Kidney (tissue), 14 donors: ENCODE data around the gene ODF2. TPM values are rescaled to one million over a fixed set of nuclear protein-coding genes. Genes with fewer than 3 reads are reported as not detected.
A peak's percentile ranks its signal among the peaks of the same experiment; 100 is the strongest.
"Not testable (repeated sequence)": the region's sequence is repeated elsewhere in the genome, so short reads cannot be mapped to it uniquely, and the experiment has no call there.

ENCODE experiments used
- DNase-seq, 5 donors: peaks; one replicate each; pipeline ENCODE4 v3.0.0-alpha.2; 2013 to 2020
- FAIRE-seq: peaks from 2 replicates; lab custom pipeline; 2012; peaks lifted over from hg19 to GRCh38; lab: Jason Lieb, UNC
- H3K27ac ChIP-seq, 2 donors: one replicate each; pipeline ENCODE4 v1.7.0; 2013; ENCODE audit warnings: low read depth in 2 of 2, low read length in 2 of 2, inconsistent platforms in 1 of 2
- H3K27me3 ChIP-seq: one replicate; pipeline ENCODE4 v1.7.1; 2013; ENCODE audit warnings: low read length, inconsistent platforms; ENCODE audit not compliant: control insufficient read depth, insufficient read depth
- H3K36me3 ChIP-seq, 3 donors: one replicate each; pipeline versions ENCODE4 v1.7.0 to v1.7.1; 2013; ENCODE audit warnings: low read length in 3 of 3, control low read depth in 1 of 3, inconsistent platforms in 1 of 3; ENCODE audit not compliant: insufficient read depth in 3 of 3, control insufficient read depth in 2 of 3
- H3K4me1 ChIP-seq, 3 donors: one replicate each; pipeline versions ENCODE4 v1.7.0 to v1.7.1; 2013; ENCODE audit warnings: low read length in 3 of 3, inconsistent platforms in 1 of 3, low read depth in 1 of 3; ENCODE audit not compliant: control insufficient read depth in 2 of 3, insufficient read depth in 2 of 3
- H3K4me3 ChIP-seq, 3 donors: one replicate each; pipeline versions ENCODE4 v1.7.0 to v1.8.1; 2013; ENCODE audit warnings: low read length in 3 of 3, control low read depth in 1 of 3, inconsistent platforms in 1 of 3
- H3K9ac ChIP-seq, 3 donors: one replicate each; pipeline versions ENCODE4 v1.7.0 to v1.7.1; 2013; ENCODE audit warnings: low read length in 3 of 3, control low read depth in 1 of 3, inconsistent platforms in 1 of 3
- H3K9me3 ChIP-seq, 3 donors: one replicate each; pipeline versions ENCODE4 v1.7.0 to v1.7.1; 2013; ENCODE audit warnings: low read length in 3 of 3, control low read depth in 1 of 3, inconsistent platforms in 1 of 3; ENCODE audit not compliant: control insufficient read depth in 2 of 3, insufficient read depth in 1 of 3
- intact Hi-C: fragments of 100-400 bp; cut with DNase I; formaldehyde crosslinking; loops from one replicate; pipeline ENCODE4 v1.11.1; 2022
- polyA plus RNA-seq: library from polyadenylated mRNA; stranded (reverse); fragments of 350-450 nt; fragmentation: Illumina TruSeq; extraction: RNeasy Lipid Tissue Mini Kit (QIAGEN cat#74804); gene quantifications from one replicate; pipeline ENCODE4 v1.2.3, GENCODE V29; 2014; ENCODE audit warnings: low read depth, low replicate concordance; ENCODE audit not compliant: insufficient read depth
- total RNA-seq: library from RNA; stranded (reverse); fragmentation: NEBNext Ultra II Directional; extraction: Animal tissue kit (Norgen Biotek cat#: 25700); gene quantifications from one replicate; pipeline ENCODE4 v1.2.1, GENCODE V29; 2021
- TF ChIP-seq, protein P1 (sequence below): IDR thresholded peaks from 3 replicates; pipeline ENCODE4 v1.5.1; 2012; ENCODE audit warnings: mild to moderate bottlenecking, moderate library complexity, borderline replicate concordance; ENCODE audit not compliant: insufficient read depth; ENCODE audit errors: extremely low read depth
- donor health status: control.
- donor health status: control.
- donor health status: control.
- donor health status: control.
- donor health status: control.
- donor health status: DM: yes; HTN: yes; CAD: no.
- donor health status: Normal renal cell carcinoma (clear cell type).

The ODF2 gene
- total and polyA plus RNA-seq, 2 donors from 2014 or later, result 10.6 to 23.6 TPM

DNA sequence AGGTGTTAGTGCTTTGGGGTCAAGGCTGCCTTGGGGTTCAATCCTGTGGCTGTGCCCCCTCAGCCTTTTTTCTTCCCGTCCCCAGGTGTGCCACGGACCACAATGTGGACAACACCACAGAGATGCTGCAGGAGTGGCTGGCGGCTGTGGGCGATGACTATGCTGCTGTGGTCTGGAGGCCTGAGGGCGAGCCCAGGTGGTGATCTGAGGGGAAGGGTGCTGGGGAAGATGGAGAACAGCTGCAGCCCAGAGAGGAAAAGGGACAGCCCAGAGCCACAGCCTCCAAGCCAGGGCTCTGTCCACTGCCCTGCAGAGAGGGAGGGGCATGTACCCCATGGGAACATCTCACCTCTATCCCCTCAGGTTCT lies 33.0 kb upstream of the ODF2 start:
- Histone ChIP-seq H3K9ac (no peak overlapping the region), H3K4me3 (no peak overlapping the region), H3K27me3 (peaks cover 2% of the 10 kb centered on the region), H3K27ac (no peak overlapping the region), H3K36me3 (no peaks in the 10 kb centered on the region), H3K4me1 (peaks cover 0 to 12% (median 0%) of the 10 kb centered on the region in 3 donors), H3K9me3 (no peaks in the 10 kb centered on the region)
- TF ChIP-seq, protein P1, sequence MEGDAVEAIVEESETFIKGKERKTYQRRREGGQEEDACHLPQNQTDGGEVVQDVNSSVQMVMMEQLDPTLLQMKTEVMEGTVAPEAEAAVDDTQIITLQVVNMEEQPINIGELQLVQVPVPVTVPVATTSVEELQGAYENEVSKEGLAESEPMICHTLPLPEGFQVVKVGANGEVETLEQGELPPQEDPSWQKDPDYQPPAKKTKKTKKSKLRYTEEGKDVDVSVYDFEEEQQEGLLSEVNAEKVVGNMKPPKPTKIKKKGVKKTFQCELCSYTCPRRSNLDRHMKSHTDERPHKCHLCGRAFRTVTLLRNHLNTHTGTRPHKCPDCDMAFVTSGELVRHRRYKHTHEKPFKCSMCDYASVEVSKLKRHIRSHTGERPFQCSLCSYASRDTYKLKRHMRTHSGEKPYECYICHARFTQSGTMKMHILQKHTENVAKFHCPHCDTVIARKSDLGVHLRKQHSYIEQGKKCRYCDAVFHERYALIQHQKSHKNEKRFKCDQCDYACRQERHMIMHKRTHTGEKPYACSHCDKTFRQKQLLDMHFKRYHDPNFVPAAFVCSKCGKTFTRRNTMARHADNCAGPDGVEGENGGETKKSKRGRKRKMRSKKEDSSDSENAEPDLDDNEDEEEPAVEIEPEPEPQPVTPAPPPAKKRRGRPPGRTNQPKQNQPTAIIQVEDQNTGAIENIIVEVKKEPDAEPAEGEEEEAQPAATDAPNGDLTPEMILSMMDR, result no peak
- intact Hi-C loops, result no loop called here
- FAIRE-seq, result no peak
- DNase-seq, result no peak

DNA sequence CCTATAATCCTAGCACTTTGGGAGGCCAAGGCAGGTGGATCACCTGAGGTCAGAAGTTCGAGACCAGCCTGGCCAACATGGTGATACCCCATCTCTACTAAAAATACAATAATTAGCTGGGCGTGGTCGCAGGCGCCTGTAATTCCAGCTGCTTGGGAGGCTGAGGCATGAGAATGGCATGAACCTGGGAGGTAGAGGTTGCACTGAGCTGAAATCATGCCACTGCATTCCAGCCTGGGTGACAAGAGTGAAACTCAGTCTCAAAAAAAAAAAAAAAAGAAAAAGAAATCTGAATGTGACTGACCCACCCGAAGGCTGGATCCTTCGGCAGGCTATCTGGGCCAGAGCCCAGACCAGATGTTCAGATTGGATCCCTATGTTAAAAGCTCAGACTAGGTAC lies 32.5 kb upstream of the ODF2 start:
- H3K9me3 ChIP-seq, DNase-seq, FAIRE-seq, intact Hi-C loops, H3K9ac ChIP-seq, H3K4me3 ChIP-seq, H3K27me3 ChIP-seq, H3K27ac ChIP-seq, H3K36me3 ChIP-seq: not testable (repeated sequence)
- H3K4me1 ChIP-seq, result peaks cover 0 to 12% (median 0%) of the 10 kb centered on the region in 3 donors

DNA sequence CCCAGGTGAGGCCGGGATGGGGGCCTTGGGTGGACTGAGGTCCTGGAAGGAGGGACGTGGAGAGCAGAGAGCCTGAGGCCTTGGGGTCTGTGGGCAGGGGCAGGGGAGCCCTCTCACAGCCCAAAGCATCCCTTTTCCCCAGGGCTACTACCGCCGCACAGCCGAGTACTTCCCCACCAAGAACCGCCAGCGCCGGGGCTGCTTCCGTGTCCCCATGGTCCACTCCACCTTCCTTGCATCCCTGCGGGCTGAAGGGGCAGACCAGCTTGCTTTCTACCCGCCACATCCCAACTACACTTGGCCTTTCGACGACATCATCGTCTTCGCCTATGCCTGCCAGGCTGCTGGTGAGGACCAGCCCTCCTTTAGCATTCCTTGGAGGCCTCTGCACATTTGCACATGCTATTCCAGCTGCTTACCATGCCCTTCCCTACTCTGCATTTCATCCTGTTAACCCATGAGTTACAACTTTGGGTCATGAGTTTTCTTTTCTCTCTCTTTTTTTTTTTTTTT lies 31.5 kb upstream of the ODF2 start:
- no peak overlapping the region for H3K9ac ChIP-seq
- FAIRE-seq (no peak), DNase-seq (no peak)
- TF ChIP-seq, protein P1, result no peak
- intact Hi-C loops, result no loop called here
- no peak overlapping the region for H3K4me3 ChIP-seq
- no peaks in the 10 kb centered on the region for H3K9me3 ChIP-seq
- H3K36me3 ChIP-seq, result no peaks in the 10 kb centered on the region
- no peak overlapping the region for H3K27ac ChIP-seq
- peaks cover 0 to 7% (median 0%) of the 10 kb centered on the region in 3 donors for H3K4me1 ChIP-seq
- H3K27me3 ChIP-seq, result no peaks in the 10 kb centered on the region

DNA sequence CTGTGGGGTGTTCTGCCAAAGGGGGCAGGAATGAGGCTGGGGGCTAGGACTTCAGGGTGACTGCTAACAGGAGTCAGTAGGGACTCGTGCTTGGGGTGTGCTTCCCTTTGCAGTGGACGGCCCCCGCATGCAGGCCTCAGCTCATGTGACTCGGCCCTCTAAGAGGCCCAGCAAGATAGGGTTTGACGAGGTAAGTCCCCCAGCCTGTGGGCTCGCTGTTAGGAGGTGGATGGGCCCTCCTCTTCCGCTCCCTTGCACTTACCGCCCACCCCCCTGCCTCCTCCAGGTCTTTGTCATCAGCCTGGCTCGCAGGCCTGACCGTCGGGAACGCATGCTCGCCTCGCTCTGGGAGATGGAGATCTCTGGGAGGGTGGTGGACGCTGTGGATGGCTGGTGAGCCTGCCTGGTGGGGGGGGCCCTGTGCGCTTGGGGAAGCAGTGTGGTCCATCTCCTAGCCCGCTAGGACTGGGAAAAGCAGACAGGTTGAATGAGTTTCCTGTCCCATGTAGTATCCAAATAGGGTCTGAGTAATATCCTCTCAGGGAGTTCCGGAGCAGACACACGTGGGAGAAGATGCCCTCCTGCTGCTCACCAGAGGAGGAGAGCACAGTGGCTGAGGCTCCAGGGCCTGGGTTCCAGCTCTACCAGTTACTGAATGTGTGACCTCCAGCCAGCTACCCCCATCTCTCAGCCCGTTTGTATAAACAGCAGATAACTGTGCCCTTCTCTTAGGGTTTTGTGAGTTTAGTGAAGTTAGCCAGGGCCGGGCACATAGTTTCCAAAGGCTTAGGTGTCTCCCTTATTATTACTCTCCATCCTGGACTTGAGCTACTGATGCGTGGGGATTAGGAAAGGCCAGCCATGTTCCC lies 26.9 kb upstream of the ODF2 start:
- no peaks in the 10 kb centered on the region for H3K4me1 ChIP-seq
- H3K9ac ChIP-seq, result no peak overlapping the region
- H3K27ac ChIP-seq, result no peak overlapping the region
- H3K27me3 ChIP-seq, result no peaks in the 10 kb centered on the region
- TF ChIP-seq, protein P1, result no peak
- H3K4me3 ChIP-seq, result no peak overlapping the region
- H3K9me3 ChIP-seq, result no peaks in the 10 kb centered on the region
- H3K36me3 ChIP-seq, result no peaks in the 10 kb centered on the region
- intact Hi-C loops, result no loop called here
- FAIRE-seq (no peak), DNase-seq (peak in 2 of 5 donors; percentile 34 to 52)
